SK-N-SH (cell line): ENCODE data around the gene ST6GALNAC3.

Source experiments
- CTCF ChIP-seq: fragments of 200-600 bp; sonication (generic); IDR thresholded peaks from 2 replicates; pipeline ENCODE4 v1.6.1; 2017; ENCODE audit warnings: antibody characterized with exemption, mild to moderate bottlenecking, moderate library complexity
- GABPA ChIP-seq: IDR thresholded peaks from 2 replicates; pipeline ENCODE4 v1.4.0; 2012; ENCODE audit warnings: low read depth, mild to moderate bottlenecking
- RAD21 ChIP-seq: IDR thresholded peaks from 2 replicates; pipeline ENCODE4 v1.6.1; 2012; ENCODE audit warnings: mild to moderate bottlenecking, low read length
- REST ChIP-seq: IDR thresholded peaks from 2 replicates; pipeline ENCODE4 v1.6.1; 2012; ENCODE audit warnings: mild to moderate bottlenecking, low read depth, low read length, moderate library complexity
- SIN3A ChIP-seq: IDR thresholded peaks from 2 replicates; pipeline ENCODE4 v1.6.1; 2012; ENCODE audit warnings: low read depth, mild to moderate bottlenecking, low read length, moderate library complexity, borderline replicate concordance
- TEAD4 ChIP-seq: IDR thresholded peaks from 2 replicates; pipeline ENCODE4 v1.4.0; 2012; ENCODE audit warnings: mild to moderate bottlenecking, borderline replicate concordance; ENCODE audit not compliant: insufficient read depth

- no peak for TF ChIP-seq SIN3A
- TF ChIP-seq CTCF: no peak
- TF ChIP-seq REST: no peak
- no peak for TF ChIP-seq TEAD4
- no peak for TF ChIP-seq GABPA
- no peak for TF ChIP-seq RAD21
These were observed 238.8 kb downstream of the ST6GALNAC3 start for GRCh38 chr1:76313304-76313703.
